Mesenchymal stem cell (in vitro differentiated cells and primary cell): ENCODE data around the gene IGF1R.

ENCODE experiments used
- DNase-seq: peaks from one replicate; pipeline ENCODE4 v3.0.0-alpha.2; 2013
- H2AFZ ChIP-seq: one replicate; pipeline ENCODE4 v1.6.1; 2013; ENCODE audit warnings: low read depth, mild to moderate bottlenecking, control low read depth, inconsistent platforms, low read length, moderate library complexity
- H2AK5ac ChIP-seq: 2 replicates; pipeline ENCODE4 v1.6.1; 2013; ENCODE audit warnings: low read length, moderate library complexity, mild to moderate bottlenecking, inconsistent platforms; ENCODE audit not compliant: severe bottlenecking
- H2BK120ac ChIP-seq: one replicate; pipeline ENCODE4 v1.6.1; 2013; ENCODE audit warnings: low read depth, mild to moderate bottlenecking, inconsistent platforms, low read length, moderate library complexity
- H2BK12ac ChIP-seq, 2 experiments: one replicate each; pipeline ENCODE4 v1.6.1; 2013; ENCODE audit warnings: inconsistent platforms in 2 of 2, low read length in 2 of 2, mild to moderate bottlenecking in 2 of 2, moderate library complexity in 2 of 2, control low read depth in 1 of 2
- H2BK15ac ChIP-seq: one replicate; pipeline ENCODE4 v1.6.1; 2013; ENCODE audit warnings: mild to moderate bottlenecking, low read depth, inconsistent platforms; ENCODE audit not compliant: poor library complexity, severe bottlenecking
- H2BK5ac ChIP-seq: 2 replicates; pipeline ENCODE4 v1.6.1; 2013; ENCODE audit warnings: low read depth, mild to moderate bottlenecking, low read length, control low read depth, inconsistent platforms; ENCODE audit not compliant: poor library complexity, severe bottlenecking
- H3K14ac ChIP-seq, 2 experiments: one replicate each; pipeline ENCODE4 v1.6.1; 2013; ENCODE audit warnings: inconsistent platforms in 2 of 2, low read length in 2 of 2, control low read depth in 1 of 2, mild to moderate bottlenecking in 1 of 2, moderate library complexity in 1 of 2
- H3K18ac ChIP-seq, 2 experiments: one replicate each; pipeline ENCODE4 v1.6.1; 2013; ENCODE audit warnings: inconsistent platforms in 2 of 2, low read length in 2 of 2, control low read depth in 1 of 2, low read depth in 1 of 2, mild to moderate bottlenecking in 1 of 2
- H3K23ac ChIP-seq, 2 experiments: one replicate each; pipeline ENCODE4 v1.6.1; 2013; ENCODE audit warnings: inconsistent platforms in 2 of 2, low read length in 2 of 2, mild to moderate bottlenecking in 2 of 2, moderate library complexity in 2 of 2, control low read depth in 1 of 2
- H3K27ac ChIP-seq: 2 replicates; pipeline ENCODE4 v1.5.1; 2013; ENCODE audit warnings: mild to moderate bottlenecking, moderate library complexity, low read length, control low read depth, inconsistent platforms; ENCODE audit not compliant: poor library complexity, severe bottlenecking
- H3K27me3 ChIP-seq, 2 experiments: 2 replicates each; pipeline versions ENCODE4 v1.6.1 to v1.7.0; 2013; ENCODE audit warnings: low read length in 2 of 2, mild to moderate bottlenecking in 2 of 2, moderate library complexity in 2 of 2, control low read depth in 1 of 2, inconsistent platforms in 1 of 2; ENCODE audit not compliant: control insufficient read depth in 1 of 2, insufficient read depth in 1 of 2
- H3K36me3 ChIP-seq, 2 experiments: 2 replicates each; pipeline versions ENCODE4 v1.6.1 to v1.7.0; 2013; ENCODE audit warnings: low read length in 2 of 2, control low read depth in 1 of 2, inconsistent platforms in 1 of 2, low read depth in 1 of 2, mild to moderate bottlenecking in 1 of 2; ENCODE audit not compliant: insufficient read depth in 2 of 2, control insufficient read depth in 1 of 2
- H3K4ac ChIP-seq, 2 experiments: one replicate each; pipeline ENCODE4 v1.6.1; 2013; ENCODE audit warnings: inconsistent platforms in 2 of 2, low read length in 2 of 2, mild to moderate bottlenecking in 2 of 2, moderate library complexity in 2 of 2, control low read depth in 1 of 2, low read depth in 1 of 2
- H3K4me1 ChIP-seq: 2 replicates; pipeline ENCODE4 v1.6.1; 2013; ENCODE audit warnings: low read depth, low read length, control low read depth; ENCODE audit not compliant: control insufficient read depth, insufficient read depth
- H3K4me2 ChIP-seq: 2 replicates; pipeline ENCODE4 v1.6.1; 2013; ENCODE audit warnings: low read length, mild to moderate bottlenecking, inconsistent platforms; ENCODE audit not compliant: poor library complexity, severe bottlenecking
- H3K4me3 ChIP-seq, 2 experiments: 2 replicates each; pipeline versions ENCODE4 v1.5.1 to v1.7.0; 2013; ENCODE audit warnings: low read length in 2 of 2, mild to moderate bottlenecking in 2 of 2, control low read depth in 1 of 2, low read depth in 1 of 2; ENCODE audit not compliant: insufficient read depth in 1 of 2
- H3K79me1 ChIP-seq: replicated peaks from 2 replicates; pipeline ENCODE4 v1.6.1; 2013; ENCODE audit warnings: mild to moderate bottlenecking, control low read depth, low read length, inconsistent platforms; ENCODE audit not compliant: poor library complexity, severe bottlenecking
- H3K9ac ChIP-seq: 2 replicates; pipeline ENCODE4 v1.7.0; 2013; ENCODE audit warnings: mild to moderate bottlenecking, low read length, moderate library complexity
- H3K9me3 ChIP-seq: 2 replicates; pipeline ENCODE4 v1.7.0; 2013; ENCODE audit warnings: mild to moderate bottlenecking, low read length; ENCODE audit not compliant: control insufficient read depth
- H4K8ac ChIP-seq: one replicate; pipeline ENCODE4 v1.6.1; 2013; ENCODE audit warnings: inconsistent platforms, mild to moderate bottlenecking, low read length, moderate library complexity
- H4K91ac ChIP-seq: one replicate; pipeline ENCODE4 v1.6.1; 2013; ENCODE audit warnings: mild to moderate bottlenecking, low read length, inconsistent platforms
- WGBS: methylation state at CpG from one replicate; pipeline ENCODE4 v1.1.7; 2013; ENCODE audit warnings: mixed read lengths; 5-methylcytosine and 5-hydroxymethylcytosine counted together

IGF1R gene

GRCh38 chr15:98745179-98745578, 96.8 kb downstream of the IGF1R start:
- no peak overlapping the region for H3K27ac ChIP-seq
- no peak overlapping the region for H2AFZ ChIP-seq
- no peaks in the 10 kb centered on the region for H3K36me3 ChIP-seq
- H3K4me2 ChIP-seq, result no peak overlapping the region
- no peak overlapping the region for H3K14ac ChIP-seq
- peak overlapping the region; percentile 28 to 38 for H3K18ac ChIP-seq
- no peak overlapping the region for H2BK5ac ChIP-seq
- H4K8ac ChIP-seq, result peak overlapping the region; percentile 75
- no peak overlapping the region for H4K91ac ChIP-seq
- H2BK15ac ChIP-seq, result peak overlapping the region; percentile 70
- H3K4ac ChIP-seq, result no peak overlapping the region
- no peaks in the 10 kb centered on the region for H3K9me3 ChIP-seq
- H3K27me3 ChIP-seq, result no peaks in the 10 kb centered on the region
- no peak overlapping the region for H3K9ac ChIP-seq
- no peak overlapping the region for H3K4me3 ChIP-seq
- 94% methylated on average over 3 of the region's 3 CpGs for WGBS
- H2BK12ac ChIP-seq, result no peak overlapping the region
- H3K79me1 ChIP-seq, result peaks cover 24% of the 10 kb centered on the region
- no peak overlapping the region for H2BK120ac ChIP-seq
- no peak for DNase-seq
- H2AK5ac ChIP-seq, result peak overlapping the region; percentile 77
- H3K4me1 ChIP-seq, result peaks cover 12% of the 10 kb centered on the region
- H3K23ac ChIP-seq, result no peak overlapping the region

- Histone ChIP-seq H3K27me3 (no peaks in the 10 kb centered on the region), H3K14ac (no peak overlapping the region), H3K79me1 (peaks cover 27% of the 10 kb centered on the region), H4K8ac (no peak overlapping the region), H3K36me3 (no peaks in the 10 kb centered on the region), H3K18ac (no peak overlapping the region), H3K4me1 (peaks cover 12% of the 10 kb centered on the region), H2BK5ac (no peak overlapping the region), H2AFZ (no peak overlapping the region), H3K27ac (peak overlapping the region; percentile 17), H3K4ac (no peak overlapping the region), H2BK15ac (no peak overlapping the region), H4K91ac (no peak overlapping the region), H3K23ac (no peak overlapping the region), H3K4me3 (no peak overlapping the region), H3K9me3 (no peaks in the 10 kb centered on the region), H3K9ac (no peak overlapping the region), H2BK120ac (no peak overlapping the region), H3K4me2 (no peak overlapping the region), H2AK5ac (no peak overlapping the region), H2BK12ac (no peak overlapping the region)
- 76% methylated on average over 10 of the region's 10 CpGs for WGBS
- peak; percentile 38 for DNase-seq
Measured at GRCh38 chr15:98745650-98746374, 97.5 kb downstream of the IGF1R start.

- H2BK12ac ChIP-seq, result no peak overlapping the region
- peaks cover 28% of the 10 kb centered on the region for H3K79me1 ChIP-seq
- H3K27ac ChIP-seq, result peak overlapping the region; percentile 17
- H3K4ac ChIP-seq, result no peak overlapping the region
- H2BK5ac ChIP-seq, result no peak overlapping the region
- H3K9me3 ChIP-seq, result no peaks in the 10 kb centered on the region
- no peak overlapping the region for H2AK5ac ChIP-seq
- H4K8ac ChIP-seq, result no peak overlapping the region
- no peak overlapping the region for H2AFZ ChIP-seq
- H3K23ac ChIP-seq, result no peak overlapping the region
- H3K27me3 ChIP-seq, result no peaks in the 10 kb centered on the region
- no peaks in the 10 kb centered on the region for H3K36me3 ChIP-seq
- no peak overlapping the region for H2BK15ac ChIP-seq
- H3K9ac ChIP-seq, result no peak overlapping the region
- H4K91ac ChIP-seq, result no peak overlapping the region
- H3K4me2 ChIP-seq, result no peak overlapping the region
- H3K4me3 ChIP-seq, result no peak overlapping the region
- H3K4me1 ChIP-seq, result peaks cover 10% of the 10 kb centered on the region
- H2BK120ac ChIP-seq, result no peak overlapping the region
- H3K14ac ChIP-seq, result no peak overlapping the region
- no peak overlapping the region for H3K18ac ChIP-seq
- WGBS, result 90% methylated on average over 5 of the region's 8 CpGs
- DNase-seq, result no peak
Measured at GRCh38 chr15:98746375-98747155, 98.2 kb downstream of the IGF1R start.

GRCh38 chr15:98751767-98752166, 103.4 kb downstream of the IGF1R start:
- H3K4me1 ChIP-seq, result peaks cover 8% of the 10 kb centered on the region
- H3K14ac ChIP-seq, result no peak overlapping the region
- H2BK120ac ChIP-seq, result no peak overlapping the region
- no peak overlapping the region for H3K4me3 ChIP-seq
- H2AK5ac ChIP-seq, result no peak overlapping the region
- H3K18ac ChIP-seq, result no peak overlapping the region
- peak; percentile 37 for DNase-seq
- H3K9ac ChIP-seq, result no peak overlapping the region
- no peak overlapping the region for H2AFZ ChIP-seq
- no peaks in the 10 kb centered on the region for H3K27me3 ChIP-seq
- no peak overlapping the region for H3K4ac ChIP-seq
- H3K4me2 ChIP-seq, result no peak overlapping the region
- peaks cover 18% of the 10 kb centered on the region for H3K79me1 ChIP-seq
- H3K27ac ChIP-seq, result no peak overlapping the region
- no peak overlapping the region for H2BK15ac ChIP-seq
- H2BK12ac ChIP-seq, result no peak overlapping the region
- no peak overlapping the region for H2BK5ac ChIP-seq
- no peak overlapping the region for H3K23ac ChIP-seq
- no peak overlapping the region for H4K8ac ChIP-seq
- no peaks in the 10 kb centered on the region for H3K9me3 ChIP-seq
- no peak overlapping the region for H4K91ac ChIP-seq
- H3K36me3 ChIP-seq, result no peaks in the 10 kb centered on the region
- WGBS, result 63% methylated on average over 3 of the region's 4 CpGs
